ENCODE data around the gene DUSP15.
A peak's percentile ranks its signal among the peaks of the same experiment; 100 is the strongest.

The DUSP15 gene

DNA sequence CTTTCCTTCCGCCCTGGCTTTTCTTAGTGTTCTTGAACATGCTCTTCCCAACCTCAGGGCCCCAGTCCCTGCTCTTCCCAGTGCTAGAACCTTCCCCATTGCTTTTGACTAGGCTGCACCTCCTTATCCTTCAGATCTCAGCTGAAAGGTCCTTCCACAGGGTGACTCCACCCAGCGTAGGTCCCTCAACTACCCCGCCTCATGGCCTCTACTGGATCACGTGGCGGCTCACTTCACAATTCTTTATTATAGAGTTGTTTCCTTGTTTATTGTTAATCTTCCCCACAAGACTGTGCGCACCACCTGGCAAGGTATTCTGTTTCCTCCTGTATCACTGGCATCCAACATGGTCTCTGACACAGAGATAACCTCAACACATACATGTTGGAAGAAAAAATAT lies 31.3 kb upstream of the DUSP15 start:
- H3K4me1 ChIP-seq (ENCODE audit: control insufficient read depth in 2 of 2, insufficient read depth in 1 of 2, low read depth in 1 of 2, low read length in 2 of 2) = peaks cover 0 to 1% of the 10 kb centered on the region in 2 donors
- no peaks in the 10 kb centered on the region for H3K27me3 ChIP-seq (ENCODE audit: control insufficient read depth in 3 of 3, insufficient read depth in 3 of 3, low read depth in 1 of 3, low read length in 3 of 3)
- no peaks in the 10 kb centered on the region for H3K9me3 ChIP-seq (replicated peaks in 1 of 2; ENCODE audit: control insufficient read depth in 2 of 2, insufficient read depth in 1 of 2, low read depth in 1 of 2, low read length in 2 of 2)
- no peak overlapping the region for H2AK5ac ChIP-seq (ENCODE audit: low read depth, low read length)
- H2BK5ac ChIP-seq (ENCODE audit: low read length) = no peak overlapping the region
- no peak overlapping the region for H2BK12ac ChIP-seq (ENCODE audit: low read length)
- WGBS, 2 donors (ENCODE audit: extremely low coverage in 2 of 2, insufficient read length in 2 of 2, insufficient replicate concordance in 1 of 2) = no CpG with 5 or more reads among the region's 6 CpGs
- H2BK120ac ChIP-seq (ENCODE audit: low read depth, low read length) = no peak overlapping the region
- H3K79me1 ChIP-seq (ENCODE audit: low read depth, low read length) = no peaks in the 10 kb centered on the region
- H2AFZ ChIP-seq (ENCODE audit: low read length) = no peak overlapping the region
- H3K4ac ChIP-seq (ENCODE audit: low read length) = no peak overlapping the region
- no peak overlapping the region for H3K18ac ChIP-seq (ENCODE audit: low read length)
- no peak overlapping the region for H3K23ac ChIP-seq (ENCODE audit: low read depth, low read length, poor library complexity)
- H4K8ac ChIP-seq (ENCODE audit: low read depth, low read length) = no peak overlapping the region
- no peak overlapping the region for H3K9ac ChIP-seq (ENCODE audit: low read depth, low read length, poor library complexity)
- DNase-seq (ENCODE audit: low spot score) = no peak
- no peak overlapping the region for H3K4me3 ChIP-seq (ENCODE audit: low read length in 2 of 2)
- no peak overlapping the region for H3K27ac ChIP-seq (replicated peaks; ENCODE audit: low read length)
- no peak overlapping the region for H4K91ac ChIP-seq (ENCODE audit: low read depth, low read length, poor library complexity)
- H2BK15ac ChIP-seq (ENCODE audit: low read length) = no peak overlapping the region
- no peak overlapping the region for H3K14ac ChIP-seq (ENCODE audit: low read length)
- no peaks in the 10 kb centered on the region for H3K36me3 ChIP-seq (replicated peaks in 1 of 2; ENCODE audit: control insufficient read depth in 2 of 2, insufficient read depth in 2 of 2, low read length in 2 of 2)
- H3K4me2 ChIP-seq (ENCODE audit: insufficient read depth, low read length, poor library complexity, severe bottlenecking) = no peak overlapping the region

DNA sequence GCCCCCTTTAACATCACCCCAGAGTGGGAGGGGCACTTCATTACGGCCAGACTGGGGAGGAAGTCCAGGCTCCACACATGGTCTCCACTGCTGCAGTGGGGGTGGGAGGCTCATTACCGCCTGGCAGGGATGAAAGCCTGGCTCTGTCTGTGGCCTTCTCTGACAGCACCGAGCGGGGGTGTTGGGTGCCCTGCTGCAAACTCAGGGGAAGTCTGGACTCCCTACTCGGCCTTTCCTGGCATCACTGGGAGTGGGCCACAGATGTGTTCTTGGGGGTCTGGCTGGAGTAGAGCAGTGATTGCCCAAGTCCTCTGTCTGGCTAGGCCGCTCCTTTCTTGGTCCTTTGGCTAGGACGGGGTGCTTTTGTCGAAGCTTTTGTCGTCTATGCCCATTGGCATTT lies 27.2 kb upstream of the DUSP15 start:
- no peak overlapping the region for H3K14ac ChIP-seq (ENCODE audit: low read length)
- no peak overlapping the region for H3K23ac ChIP-seq (ENCODE audit: low read depth, low read length, poor library complexity)
- H2BK15ac ChIP-seq (ENCODE audit: low read length) = no peak overlapping the region
- no peak overlapping the region for H3K4ac ChIP-seq (ENCODE audit: low read length)
- DNase-seq (ENCODE audit: low spot score) = no peak
- H3K9me3 ChIP-seq (replicated peaks in 1 of 2; ENCODE audit: control insufficient read depth in 2 of 2, insufficient read depth in 1 of 2, low read depth in 1 of 2, low read length in 2 of 2) = no peaks in the 10 kb centered on the region
- H3K4me2 ChIP-seq (ENCODE audit: insufficient read depth, low read length, poor library complexity, severe bottlenecking) = no peak overlapping the region
- H3K9ac ChIP-seq (ENCODE audit: low read depth, low read length, poor library complexity) = no peak overlapping the region
- H2BK5ac ChIP-seq (ENCODE audit: low read length) = no peak overlapping the region
- H3K79me1 ChIP-seq (ENCODE audit: low read depth, low read length) = no peaks in the 10 kb centered on the region
- no peak overlapping the region for H3K4me3 ChIP-seq (ENCODE audit: low read length in 2 of 2)
- peaks cover 0 to 2% (median 0%) of the 10 kb centered on the region in 3 experiments for H3K27me3 ChIP-seq (ENCODE audit: control insufficient read depth in 3 of 3, insufficient read depth in 3 of 3, low read depth in 1 of 3, low read length in 3 of 3)
- H2BK12ac ChIP-seq (ENCODE audit: low read length) = no peak overlapping the region
- H4K8ac ChIP-seq (ENCODE audit: low read depth, low read length) = no peak overlapping the region
- H3K36me3 ChIP-seq (replicated peaks in 1 of 2; ENCODE audit: control insufficient read depth in 2 of 2, insufficient read depth in 2 of 2, low read length in 2 of 2) = no peaks in the 10 kb centered on the region
- no peak overlapping the region for H2BK120ac ChIP-seq (ENCODE audit: low read depth, low read length)
- no peak overlapping the region for H4K91ac ChIP-seq (ENCODE audit: low read depth, low read length, poor library complexity)
- no peak overlapping the region for H3K27ac ChIP-seq (replicated peaks; ENCODE audit: low read length)
- WGBS, 2 donors (ENCODE audit: extremely low coverage in 2 of 2, insufficient read length in 2 of 2, insufficient replicate concordance in 1 of 2) = no CpG with 5 or more reads among the region's 9 CpGs
- H2AFZ ChIP-seq (ENCODE audit: low read length) = no peak overlapping the region
- no peaks in the 10 kb centered on the region for H3K4me1 ChIP-seq (ENCODE audit: control insufficient read depth in 2 of 2, insufficient read depth in 1 of 2, low read depth in 1 of 2, low read length in 2 of 2)
- H2AK5ac ChIP-seq (ENCODE audit: low read depth, low read length) = no peak overlapping the region
- peak overlapping the region; percentile 40 for H3K18ac ChIP-seq (ENCODE audit: low read length)

DNA sequence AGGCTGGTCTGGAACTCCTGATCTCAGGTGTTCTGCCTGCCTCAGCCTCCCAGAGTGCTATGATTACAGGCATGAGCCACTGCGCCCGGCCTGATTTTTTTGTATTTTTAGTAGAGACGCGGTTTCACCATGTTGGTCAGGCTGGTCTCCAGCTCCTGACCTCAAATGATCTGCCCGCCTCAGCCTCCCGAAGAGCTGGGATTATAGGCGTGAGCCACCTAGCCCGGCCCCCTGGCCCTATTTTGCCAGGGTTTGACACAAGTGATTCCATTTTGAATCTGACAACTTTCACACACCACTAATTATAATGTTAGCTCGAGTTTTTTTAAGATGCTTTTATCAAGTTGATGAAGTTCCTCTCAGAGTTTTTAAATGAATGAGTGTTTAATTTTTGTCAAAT lies 25.7 kb upstream of the DUSP15 start:
- H3K4ac ChIP-seq (ENCODE audit: low read length) = no peak overlapping the region
- no peak overlapping the region for H3K23ac ChIP-seq (ENCODE audit: low read depth, low read length, poor library complexity)
- H2BK15ac ChIP-seq (ENCODE audit: low read length) = no peak overlapping the region
- H2BK120ac ChIP-seq (ENCODE audit: low read depth, low read length) = no peak overlapping the region
- H3K4me1 ChIP-seq (ENCODE audit: control insufficient read depth in 2 of 2, insufficient read depth in 1 of 2, low read depth in 1 of 2, low read length in 2 of 2) = no peaks in the 10 kb centered on the region
- no peak overlapping the region for H2AK5ac ChIP-seq (ENCODE audit: low read depth, low read length)
- H4K8ac ChIP-seq (ENCODE audit: low read depth, low read length) = no peak overlapping the region
- H3K4me2 ChIP-seq (ENCODE audit: insufficient read depth, low read length, poor library complexity, severe bottlenecking) = no peak overlapping the region
- no peaks in the 10 kb centered on the region for H3K36me3 ChIP-seq (replicated peaks in 1 of 2; ENCODE audit: control insufficient read depth in 2 of 2, insufficient read depth in 2 of 2, low read length in 2 of 2)
- no peak overlapping the region for H3K18ac ChIP-seq (ENCODE audit: low read length)
- no CpG with 5 or more reads among the region's 9 CpGs for WGBS, 2 donors (ENCODE audit: extremely low coverage in 2 of 2, insufficient read length in 2 of 2, insufficient replicate concordance in 1 of 2)
- DNase-seq (ENCODE audit: low spot score) = no peak
- H3K9ac ChIP-seq (ENCODE audit: low read depth, low read length, poor library complexity) = no peak overlapping the region
- H3K4me3 ChIP-seq (ENCODE audit: low read length in 2 of 2) = no peak overlapping the region
- peaks cover 0 to 3% (median 0%) of the 10 kb centered on the region in 3 experiments for H3K27me3 ChIP-seq (ENCODE audit: control insufficient read depth in 3 of 3, insufficient read depth in 3 of 3, low read depth in 1 of 3, low read length in 3 of 3)
- H3K27ac ChIP-seq (replicated peaks; ENCODE audit: low read length) = no peak overlapping the region
- no peak overlapping the region for H2BK12ac ChIP-seq (ENCODE audit: low read length)
- no peaks in the 10 kb centered on the region for H3K9me3 ChIP-seq (replicated peaks in 1 of 2; ENCODE audit: control insufficient read depth in 2 of 2, insufficient read depth in 1 of 2, low read depth in 1 of 2, low read length in 2 of 2)
- H4K91ac ChIP-seq (ENCODE audit: low read depth, low read length, poor library complexity) = no peak overlapping the region
- no peak overlapping the region for H3K14ac ChIP-seq (ENCODE audit: low read length)
- no peaks in the 10 kb centered on the region for H3K79me1 ChIP-seq (ENCODE audit: low read depth, low read length)
- H2BK5ac ChIP-seq (ENCODE audit: low read length) = no peak overlapping the region
- H2AFZ ChIP-seq (ENCODE audit: low read length) = no peak overlapping the region

DNA sequence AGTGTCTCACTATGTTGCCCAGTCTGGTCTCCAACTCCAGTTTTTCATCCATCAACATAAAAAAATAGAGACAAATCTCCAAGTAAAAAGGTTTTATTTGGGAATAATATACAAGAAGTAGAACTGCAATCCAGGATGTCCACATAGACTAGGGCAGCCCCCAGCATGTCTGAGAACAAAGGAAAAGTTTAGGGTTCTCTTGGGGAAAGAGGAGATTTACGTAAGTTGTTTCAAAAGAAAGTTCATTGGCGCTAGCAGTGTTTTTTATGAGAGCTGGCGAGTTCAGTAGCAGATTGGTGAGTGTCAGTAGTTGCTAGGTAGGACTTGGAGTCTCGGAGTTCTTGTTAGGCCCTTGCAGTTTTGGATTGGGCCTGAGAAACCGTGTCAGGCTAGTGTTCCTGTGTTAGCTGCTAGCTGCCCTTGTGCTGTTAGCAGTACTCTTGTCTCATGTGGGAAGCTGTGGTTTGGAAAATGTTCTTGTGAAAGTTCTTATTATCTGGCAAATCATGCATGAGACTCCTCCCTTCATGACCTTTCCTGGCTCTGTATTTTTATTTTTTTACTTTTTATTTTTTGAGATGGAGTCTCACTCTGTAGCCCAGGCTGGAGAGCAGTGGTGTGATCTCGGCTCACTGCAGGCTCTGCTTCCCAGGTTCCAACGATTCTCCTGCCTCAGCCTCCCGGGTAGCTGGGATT lies 24.8 kb upstream of the DUSP15 start:
- no peak overlapping the region for H3K27ac ChIP-seq (replicated peaks; ENCODE audit: low read length)
- no peak overlapping the region for H3K4ac ChIP-seq (ENCODE audit: low read length)
- no peak overlapping the region for H2AK5ac ChIP-seq (ENCODE audit: low read depth, low read length)
- H3K4me1 ChIP-seq (ENCODE audit: control insufficient read depth in 2 of 2, insufficient read depth in 1 of 2, low read depth in 1 of 2, low read length in 2 of 2) = no peaks in the 10 kb centered on the region
- no peak overlapping the region for H2AFZ ChIP-seq (ENCODE audit: low read length)
- no peak overlapping the region for H4K91ac ChIP-seq (ENCODE audit: low read depth, low read length, poor library complexity)
- no peak overlapping the region for H4K8ac ChIP-seq (ENCODE audit: low read depth, low read length)
- H3K27me3 ChIP-seq (ENCODE audit: control insufficient read depth in 3 of 3, insufficient read depth in 3 of 3, low read depth in 1 of 3, low read length in 3 of 3) = peaks cover 0 to 3% (median 0%) of the 10 kb centered on the region in 3 experiments
- DNase-seq (ENCODE audit: low spot score) = no peak
- H3K4me3 ChIP-seq (ENCODE audit: low read length in 2 of 2) = no peak overlapping the region
- H3K18ac ChIP-seq (ENCODE audit: low read length) = no peak overlapping the region
- H3K23ac ChIP-seq (ENCODE audit: low read depth, low read length, poor library complexity) = no peak overlapping the region
- no peak overlapping the region for H3K9ac ChIP-seq (ENCODE audit: low read depth, low read length, poor library complexity)
- H3K36me3 ChIP-seq (replicated peaks in 1 of 2; ENCODE audit: control insufficient read depth in 2 of 2, insufficient read depth in 2 of 2, low read length in 2 of 2) = no peaks in the 10 kb centered on the region
- H2BK120ac ChIP-seq (ENCODE audit: low read depth, low read length) = no peak overlapping the region
- H3K4me2 ChIP-seq (ENCODE audit: insufficient read depth, low read length, poor library complexity, severe bottlenecking) = no peak overlapping the region
- no peak overlapping the region for H2BK5ac ChIP-seq (ENCODE audit: low read length)
- no CpG with 5 or more reads among the region's 8 CpGs for WGBS, 2 donors (ENCODE audit: extremely low coverage in 2 of 2, insufficient read length in 2 of 2, insufficient replicate concordance in 1 of 2)
- H2BK12ac ChIP-seq (ENCODE audit: low read length) = no peak overlapping the region
- no peaks in the 10 kb centered on the region for H3K79me1 ChIP-seq (ENCODE audit: low read depth, low read length)
- no peak overlapping the region for H2BK15ac ChIP-seq (ENCODE audit: low read length)
- no peaks in the 10 kb centered on the region for H3K9me3 ChIP-seq (replicated peaks in 1 of 2; ENCODE audit: control insufficient read depth in 2 of 2, insufficient read depth in 1 of 2, low read depth in 1 of 2, low read length in 2 of 2)
- no peak overlapping the region for H3K14ac ChIP-seq (ENCODE audit: low read length)
